ENCODE measurements around the gene NAA11. TPM values are rescaled to one million over a fixed set of nuclear protein-coding genes. Genes with fewer than 3 reads are reported as not detected.
"Not testable (repeated sequence)": the region's sequence is repeated elsewhere in the genome, so short reads cannot be mapped to it uniquely, and the experiment has no call there.

The NAA11 gene
- total RNA-seq, 2 experiments from 2014 or later, result not detected

DNA sequence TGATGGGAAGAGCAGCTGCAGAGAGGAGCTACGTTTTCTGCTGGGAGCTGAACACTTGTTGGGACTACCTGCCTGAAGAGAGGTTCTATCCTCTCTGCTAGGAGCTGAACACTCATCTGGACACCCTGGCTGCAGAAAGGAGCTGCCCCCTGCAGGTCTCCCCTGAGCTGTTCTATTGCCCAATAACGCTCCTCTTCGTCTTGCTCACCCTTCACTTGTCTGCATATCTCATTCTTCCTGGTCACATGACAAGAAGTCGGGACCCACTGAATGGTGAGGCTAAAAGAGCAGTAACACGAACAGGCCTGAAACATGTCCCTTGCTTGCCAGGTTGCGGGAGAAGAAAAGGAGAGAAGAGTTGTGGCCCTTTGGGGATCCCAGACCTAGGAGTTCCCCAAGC, 27.8 kb downstream of the NAA11 start:
- Mint-ChIP-seq H3K4me3 (no peak overlapping the region), H3K4me1 (no peaks in the 10 kb centered on the region), H3K9me3 (no peaks in the 10 kb centered on the region), H3K27ac (no peak overlapping the region), H3K27me3 (no peaks in the 10 kb centered on the region), H3K36me3 (ENCODE audit: low read depth) (no peaks in the 10 kb centered on the region)
- DNase-seq, result no peak
- ChIA-PET CTCF (no interaction called here), POLR2A (no interaction called here)

DNA sequence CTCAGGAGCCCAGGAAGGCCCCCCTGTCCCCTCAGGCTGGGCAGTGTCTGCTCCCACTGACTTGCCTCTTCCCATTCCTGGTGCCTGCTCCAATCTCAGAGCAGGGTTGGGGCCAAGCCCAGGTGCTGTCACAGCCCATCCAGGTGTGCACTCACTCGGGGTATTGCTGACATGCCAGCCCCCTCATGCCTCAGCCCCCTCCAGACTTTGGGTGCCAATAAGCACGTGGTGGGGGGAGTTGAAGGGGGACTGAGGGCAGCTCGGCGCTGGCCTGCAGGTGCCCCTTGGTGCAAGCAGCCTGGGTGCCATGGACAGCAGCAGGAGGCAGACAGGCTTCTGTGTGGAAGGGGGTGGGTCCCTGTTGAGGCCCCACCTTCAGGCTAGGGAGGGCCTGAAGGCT, 28.4 kb downstream of the NAA11 start:
- DNase-seq, result no peak
- H3K27me3 Mint-ChIP-seq, result no peaks in the 10 kb centered on the region
- no peaks in the 10 kb centered on the region for H3K9me3 Mint-ChIP-seq
- no peak overlapping the region for H3K4me3 Mint-ChIP-seq
- ChIA-PET POLR2A (no interaction called here), CTCF (no interaction called here)
- H3K27ac Mint-ChIP-seq, result no peak overlapping the region
- H3K36me3 Mint-ChIP-seq (ENCODE audit: low read depth), result no peaks in the 10 kb centered on the region
- no peaks in the 10 kb centered on the region for H3K4me1 Mint-ChIP-seq

DNA sequence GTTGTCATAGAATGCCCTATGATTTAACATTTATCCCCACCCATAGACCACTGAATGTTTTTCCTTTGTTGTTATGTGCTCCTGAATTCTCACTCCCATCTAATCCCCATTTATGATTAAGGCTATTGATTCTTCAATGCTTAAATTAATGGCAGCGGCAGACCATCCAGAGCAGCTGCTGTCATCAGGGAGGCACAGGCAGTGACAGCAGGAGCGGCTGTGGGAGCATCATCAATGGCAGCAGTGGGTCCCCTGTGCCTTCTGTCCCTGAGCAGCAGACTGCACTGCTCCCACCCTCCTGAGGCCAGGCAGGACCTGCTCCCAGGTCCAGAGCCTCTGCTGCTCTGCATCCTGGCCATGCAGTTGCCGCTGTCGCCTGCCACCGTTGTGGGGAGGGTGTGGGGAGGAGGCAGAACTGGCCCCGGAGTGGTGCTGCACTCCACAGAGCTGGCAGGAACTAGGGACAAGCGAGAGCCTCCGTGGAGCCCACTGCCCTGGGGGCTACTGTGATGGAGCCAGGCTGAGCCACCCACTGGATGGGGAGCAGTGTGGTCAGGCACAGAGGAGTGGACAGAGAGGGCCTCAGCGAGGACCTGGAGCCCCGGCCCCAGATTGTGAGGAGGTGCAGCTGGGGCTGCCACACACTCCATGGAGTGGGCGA, 29.0 kb downstream of the NAA11 start:
- H3K9me3 Mint-ChIP-seq, result no peaks in the 10 kb centered on the region
- DNase-seq, result no peak
- H3K4me3 Mint-ChIP-seq, result no peak overlapping the region
- no peaks in the 10 kb centered on the region for H3K4me1 Mint-ChIP-seq
- no peaks in the 10 kb centered on the region for H3K27me3 Mint-ChIP-seq
- ChIA-PET CTCF (no interaction called here), POLR2A (no interaction called here)
- H3K27ac Mint-ChIP-seq, result no peak overlapping the region
- H3K36me3 Mint-ChIP-seq (ENCODE audit: low read depth), result no peaks in the 10 kb centered on the region

GRCh38 chr4:79295086-79295485, 30.8 kb downstream of the NAA11 start:
- ChIA-PET CTCF (no interaction called here), POLR2A (no interaction called here)
- H3K4me3 Mint-ChIP-seq, result no peak overlapping the region
- H3K27ac Mint-ChIP-seq, result no peak overlapping the region
- DNase-seq, result no peak
- H3K4me1 Mint-ChIP-seq, result no peaks in the 10 kb centered on the region
- H3K36me3 Mint-ChIP-seq (ENCODE audit: low read depth), result no peaks in the 10 kb centered on the region
- H3K27me3 Mint-ChIP-seq, result no peaks in the 10 kb centered on the region
- no peaks in the 10 kb centered on the region for H3K9me3 Mint-ChIP-seq

DNA sequence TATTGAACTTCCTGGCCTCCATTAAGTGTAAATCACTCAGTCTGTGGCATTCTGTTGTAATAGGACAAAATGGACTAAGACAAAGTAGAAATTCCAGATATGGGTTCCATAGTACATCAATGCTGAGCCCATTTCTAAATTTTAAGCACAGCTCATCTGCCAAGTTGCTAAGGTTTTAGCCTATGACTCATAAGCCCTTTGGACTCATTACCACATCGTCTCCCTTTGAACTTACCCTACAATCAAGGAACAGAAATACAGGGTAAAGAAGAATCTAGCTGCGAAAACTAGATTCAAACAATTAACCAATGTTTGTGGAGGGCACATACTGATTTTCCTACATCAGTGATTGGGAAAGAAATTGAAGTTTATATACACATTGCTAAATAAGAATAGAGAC, 31.8 kb downstream of the NAA11 start:
- Mint-ChIP-seq H3K9me3 (no peaks in the 10 kb centered on the region), H3K27me3 (no peaks in the 10 kb centered on the region), H3K36me3 (ENCODE audit: low read depth) (no peaks in the 10 kb centered on the region), H3K27ac (no peak overlapping the region), H3K4me1 (no peaks in the 10 kb centered on the region), H3K4me3 (no peak overlapping the region)
- DNase-seq, result no peak
- ChIA-PET CTCF (no interaction called here), POLR2A (no interaction called here)

GRCh38 chr4:79292008-79292407, 33.9 kb downstream of the NAA11 start:
- Mint-ChIP-seq H3K9me3 (no peaks in the 10 kb centered on the region), H3K4me3 (no peak overlapping the region), H3K27ac (no peak overlapping the region), H3K4me1 (no peaks in the 10 kb centered on the region), H3K36me3 (ENCODE audit: low read depth) (no peaks in the 10 kb centered on the region), H3K27me3 (peaks cover 2% of the 10 kb centered on the region)
- DNase-seq, result no peak
- ChIA-PET CTCF (no interaction called here), POLR2A (no interaction called here)

DNA sequence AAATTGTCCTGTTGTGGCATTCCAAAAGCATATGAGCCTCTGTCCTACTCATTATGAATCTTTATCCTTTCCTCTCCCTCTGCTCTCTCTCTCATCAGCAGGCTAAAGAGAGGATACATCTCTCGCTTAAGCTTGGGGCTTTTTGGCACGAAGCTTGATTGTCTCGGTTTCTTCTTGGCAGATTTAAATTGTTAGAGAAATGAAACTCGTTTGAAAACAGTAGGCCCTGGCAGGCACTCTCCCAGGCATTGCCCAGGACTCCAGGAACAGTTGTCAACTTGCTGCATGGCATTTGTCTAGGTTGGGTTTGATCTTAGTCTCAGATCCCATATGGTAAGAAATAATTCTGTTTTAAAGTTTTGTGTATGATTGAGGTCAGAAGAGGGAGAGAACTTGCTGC, 35.5 kb downstream of the NAA11 start:
- Mint-ChIP-seq H3K4me1 (no peaks in the 10 kb centered on the region), H3K27ac (no peak overlapping the region), H3K27me3 (peaks cover 2% of the 10 kb centered on the region), H3K4me3 (no peak overlapping the region), H3K36me3 (ENCODE audit: low read depth) (no peaks in the 10 kb centered on the region), H3K9me3 (no peaks in the 10 kb centered on the region)
- ChIA-PET POLR2A (no interaction called here), CTCF (no interaction called here)
- no peak for DNase-seq

- H3K27me3 Mint-ChIP-seq, result peaks cover 2% of the 10 kb centered on the region
- H3K36me3 Mint-ChIP-seq (ENCODE audit: low read depth), result no peaks in the 10 kb centered on the region
- no peaks in the 10 kb centered on the region for H3K4me1 Mint-ChIP-seq
- no peak overlapping the region for H3K27ac Mint-ChIP-seq
- no peak overlapping the region for H3K4me3 Mint-ChIP-seq
- no peak for DNase-seq
- ChIA-PET POLR2A (no interaction called here), CTCF (no interaction called here)
- H3K9me3 Mint-ChIP-seq, result no peaks in the 10 kb centered on the region
These were observed 37.7 kb downstream of the NAA11 start for GRCh38 chr4:79288185-79288584.

DNA sequence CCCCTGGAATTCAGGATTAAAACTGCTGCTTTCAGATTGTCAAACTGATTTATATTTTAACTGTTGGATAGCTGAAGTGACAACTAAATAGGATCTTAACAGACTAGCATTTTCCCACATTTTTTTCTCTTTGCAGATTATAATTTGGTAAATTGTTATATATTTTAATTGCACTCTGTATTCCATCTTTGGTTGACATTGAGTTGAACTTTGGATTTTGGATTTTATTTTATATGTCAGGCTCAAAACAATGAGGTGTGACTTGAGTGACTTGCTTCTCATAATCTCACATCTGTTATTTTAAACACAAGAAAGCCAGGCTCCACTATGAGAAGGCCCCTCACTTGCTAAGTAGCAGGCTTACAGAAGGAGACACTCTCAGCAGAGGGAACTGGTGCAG, 38.1 kb downstream of the NAA11 start:
- Mint-ChIP-seq H3K9me3 (no peaks in the 10 kb centered on the region), H3K4me1 (no peaks in the 10 kb centered on the region), H3K36me3 (ENCODE audit: low read depth) (no peaks in the 10 kb centered on the region), H3K27ac (no peak overlapping the region), H3K27me3 (peaks cover 2% of the 10 kb centered on the region), H3K4me3 (no peak overlapping the region)
- CTCF ChIA-PET, result no interaction called here
- POLR2A ChIA-PET, result no interaction called here
- DNase-seq, result no peak

GRCh38 chr4:79287076-79287475, 38.8 kb downstream of the NAA11 start:
- CTCF ChIA-PET, result no interaction called here
- no peak for DNase-seq

GRCh38 chr4:79281566-79282359, 44.1 kb downstream of the NAA11 start:
- POLR2A ChIA-PET, result no interaction called here
- Mint-ChIP-seq H3K9me3 (no peaks in the 10 kb centered on the region), H3K36me3 (ENCODE audit: low read depth) (no peaks in the 10 kb centered on the region), H3K4me1 (no peaks in the 10 kb centered on the region), H3K4me3 (no peak overlapping the region), H3K27me3 (no peaks in the 10 kb centered on the region), H3K27ac (no peak overlapping the region)
- CTCF ChIA-PET, result no interaction called here
- DNase-seq, result no peak

More at GRCh38 chr4:79287076-79287475, 38.8 kb downstream of the NAA11 start:
- POLR2A ChIA-PET, result no interaction called here
- H3K27me3 Mint-ChIP-seq, result peaks cover 2% of the 10 kb centered on the region
- no peak overlapping the region for H3K27ac Mint-ChIP-seq
- no peaks in the 10 kb centered on the region for H3K4me1 Mint-ChIP-seq
- no peak overlapping the region for H3K4me3 Mint-ChIP-seq
- H3K9me3 Mint-ChIP-seq, result no peaks in the 10 kb centered on the region
- H3K36me3 Mint-ChIP-seq (ENCODE audit: low read depth), result no peaks in the 10 kb centered on the region

- H3K27ac Mint-ChIP-seq; POLR2A ChIA-PET; H3K9me3 Mint-ChIP-seq; DNase-seq; H3K36me3 Mint-ChIP-seq (ENCODE audit: low read depth); H3K4me3 Mint-ChIP-seq; H3K4me1 Mint-ChIP-seq; H3K27me3 Mint-ChIP-seq; CTCF ChIA-PET: not testable (repeated sequence)
These were observed 48.4 kb downstream of the NAA11 start for GRCh38 chr4:79277467-79277866.

DNA sequence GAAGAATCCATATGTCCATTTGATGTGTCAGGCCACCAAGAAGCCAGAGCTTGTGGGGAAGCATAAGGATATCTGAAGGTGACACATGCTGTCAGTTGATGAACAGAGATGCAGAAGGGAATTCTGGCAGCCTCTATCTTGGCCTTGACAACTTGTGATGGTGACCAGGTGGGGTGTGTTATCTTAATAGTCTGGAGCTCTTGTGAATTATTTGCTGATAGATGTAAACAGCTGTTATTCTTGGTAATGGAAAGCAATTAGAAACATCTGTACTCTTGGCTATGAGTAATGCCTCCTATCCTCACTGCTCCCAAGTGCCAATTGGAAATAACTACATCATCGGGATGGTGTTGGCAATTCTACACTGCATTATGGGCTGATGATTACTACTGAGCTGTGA, 51.9 kb downstream of the NAA11 start:
- DNase-seq, result no peak
- ChIA-PET POLR2A (no interaction called here), CTCF (no interaction called here)
- Mint-ChIP-seq H3K27me3 (no peaks in the 10 kb centered on the region), H3K27ac (no peak overlapping the region), H3K4me3 (no peak overlapping the region), H3K4me1 (no peaks in the 10 kb centered on the region), H3K36me3 (ENCODE audit: low read depth) (no peaks in the 10 kb centered on the region), H3K9me3 (no peaks in the 10 kb centered on the region)

DNA sequence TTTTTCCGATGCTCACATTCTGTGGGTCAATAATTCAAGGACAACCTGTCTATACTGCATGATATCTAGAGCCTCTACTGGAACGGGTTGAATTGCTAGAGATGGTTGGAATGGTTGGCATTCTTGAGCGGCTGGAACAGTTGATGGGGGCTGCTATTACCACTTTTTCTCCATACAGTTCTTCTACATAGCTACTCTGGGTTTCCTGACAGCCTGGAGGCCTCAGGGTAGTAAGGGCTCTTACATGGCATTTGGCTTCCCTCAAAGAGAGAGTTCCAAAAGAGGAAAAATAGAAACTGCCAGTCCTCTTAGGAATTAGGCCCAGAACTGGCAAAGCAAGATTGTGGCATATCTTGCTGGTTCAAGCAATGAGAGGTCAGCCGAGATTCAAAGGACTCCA, 53.1 kb downstream of the NAA11 start:
- Mint-ChIP-seq H3K4me1 (no peaks in the 10 kb centered on the region), H3K9me3 (no peaks in the 10 kb centered on the region), H3K27me3 (no peaks in the 10 kb centered on the region), H3K4me3 (no peak overlapping the region), H3K36me3 (ENCODE audit: low read depth) (no peaks in the 10 kb centered on the region), H3K27ac (no peak overlapping the region)
- DNase-seq, result no peak
- ChIA-PET POLR2A (no interaction called here), CTCF (no interaction called here)
